ENCODE results near the gene AEBP1.

The AEBP1 gene

DNA sequence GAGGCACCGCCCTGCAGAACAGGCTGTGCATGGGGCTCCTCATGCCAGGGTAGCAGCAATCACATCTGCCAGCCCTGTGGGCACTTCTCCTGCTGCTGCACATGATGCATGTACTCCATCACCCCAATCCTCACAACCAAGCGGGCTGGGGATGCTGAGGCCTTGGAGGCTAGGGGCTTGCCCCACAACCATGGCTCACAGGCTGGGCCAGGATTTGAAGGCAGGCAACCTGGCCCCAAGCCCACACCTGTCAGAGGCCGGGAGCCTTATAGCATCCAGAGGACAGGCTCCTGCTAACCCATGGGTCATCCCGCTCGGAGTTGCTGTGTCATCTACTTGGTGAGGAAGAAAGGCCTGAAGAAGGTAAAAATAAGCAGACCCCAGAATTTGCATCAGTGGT, 24.0 kb upstream of the AEBP1 start:
- peaks cover 16% of the 10 kb centered on the region for H3K4me1 ChIP-seq (ENCODE audit: insufficient read depth, low read length)
- no peaks in the 10 kb centered on the region for H3K27me3 ChIP-seq (ENCODE audit: control insufficient read depth in 1 of 2, insufficient read depth in 2 of 2, low read length in 2 of 2)
- H3K9ac ChIP-seq (ENCODE audit: low read length), result no peak overlapping the region
- no peak overlapping the region for H3K4me3 ChIP-seq (ENCODE audit: low read depth in 1 of 2, low read length in 2 of 2)
- H3K27ac ChIP-seq (ENCODE audit: low read depth, low read length), result no peak overlapping the region
- peaks cover 46% of the 10 kb centered on the region for H3K36me3 ChIP-seq (ENCODE audit: insufficient read depth, low read length)
- H3K9me3 ChIP-seq (ENCODE audit: low read length), result no peaks in the 10 kb centered on the region

DNA sequence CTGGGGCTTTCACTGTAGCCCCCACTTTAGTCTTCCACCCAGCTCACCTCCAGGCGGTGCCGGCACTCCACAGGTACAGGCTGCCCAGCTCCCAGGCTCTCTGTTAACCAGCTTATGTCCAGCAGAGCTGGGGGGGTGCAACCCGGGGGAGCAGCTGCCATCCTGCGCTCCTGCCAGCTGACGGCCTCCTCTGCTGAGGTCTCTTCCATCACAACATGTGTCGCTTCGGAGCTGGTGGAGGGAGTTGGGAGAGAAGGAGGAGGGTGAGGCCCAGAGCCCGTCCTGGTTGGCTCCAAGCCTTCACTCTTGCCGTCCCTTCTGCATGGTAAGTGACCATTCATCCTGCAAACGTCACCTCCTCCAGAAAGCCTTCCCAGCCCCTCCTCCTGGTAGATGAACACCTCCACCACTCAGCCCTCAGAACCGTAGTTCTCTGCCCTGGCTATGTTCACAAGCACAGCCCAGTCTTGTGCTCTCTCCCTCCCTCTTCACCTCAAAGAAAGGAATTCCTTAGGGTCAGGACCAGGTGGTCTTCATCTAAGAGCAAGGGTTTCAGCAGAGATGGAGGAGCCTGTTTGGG, 23.4 kb upstream of the AEBP1 start:
- Histone ChIP-seq H3K9me3 (ENCODE audit: low read length) (no peaks in the 10 kb centered on the region), H3K36me3 (ENCODE audit: insufficient read depth, low read length) (peaks cover 44% of the 10 kb centered on the region), H3K9ac (ENCODE audit: low read length) (no peak overlapping the region), H3K4me3 (ENCODE audit: low read depth in 1 of 2, low read length in 2 of 2) (peak overlapping the region in 1 of 2 donors; percentile 73), H3K27ac (ENCODE audit: low read depth, low read length) (no peak overlapping the region), H3K27me3 (ENCODE audit: control insufficient read depth in 1 of 2, insufficient read depth in 2 of 2, low read length in 2 of 2) (no peaks in the 10 kb centered on the region), H3K4me1 (ENCODE audit: insufficient read depth, low read length) (peaks cover 16% of the 10 kb centered on the region)

DNA sequence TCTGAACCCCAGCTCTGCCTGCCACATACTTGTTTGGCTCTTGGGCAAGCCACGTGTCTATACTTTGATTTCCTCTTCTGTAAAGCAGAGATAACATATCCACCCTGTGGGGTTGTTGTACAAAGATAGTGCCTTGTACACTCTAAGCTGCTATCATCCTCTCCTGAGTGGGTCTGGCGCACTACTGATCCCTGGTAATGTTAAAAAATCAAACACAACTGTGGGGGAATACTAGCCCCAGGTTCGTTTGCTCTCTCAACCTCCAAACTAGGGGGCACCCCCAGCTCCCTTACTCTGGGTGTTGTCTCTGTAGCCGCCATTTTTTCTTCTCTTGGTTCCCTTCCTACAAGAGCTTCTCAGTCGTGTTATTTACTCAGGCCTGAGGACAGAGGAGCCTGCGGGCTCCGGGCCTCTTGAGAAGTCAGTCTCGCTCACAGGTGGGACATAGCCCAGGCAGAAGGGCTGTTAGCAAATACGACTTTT, 22.8 kb upstream of the AEBP1 start:
- Histone ChIP-seq H3K9me3 (ENCODE audit: low read length) (no peaks in the 10 kb centered on the region), H3K9ac (ENCODE audit: low read length) (no peak overlapping the region), H3K27me3 (ENCODE audit: control insufficient read depth in 1 of 2, insufficient read depth in 2 of 2, low read length in 2 of 2) (no peaks in the 10 kb centered on the region), H3K4me1 (ENCODE audit: insufficient read depth, low read length) (peaks cover 16% of the 10 kb centered on the region), H3K36me3 (ENCODE audit: insufficient read depth, low read length) (peaks cover 41% of the 10 kb centered on the region), H3K4me3 (ENCODE audit: low read depth in 1 of 2, low read length in 2 of 2) (peak overlapping the region in 1 of 2 donors; percentile 73), H3K27ac (ENCODE audit: low read depth, low read length) (no peak overlapping the region)

DNA sequence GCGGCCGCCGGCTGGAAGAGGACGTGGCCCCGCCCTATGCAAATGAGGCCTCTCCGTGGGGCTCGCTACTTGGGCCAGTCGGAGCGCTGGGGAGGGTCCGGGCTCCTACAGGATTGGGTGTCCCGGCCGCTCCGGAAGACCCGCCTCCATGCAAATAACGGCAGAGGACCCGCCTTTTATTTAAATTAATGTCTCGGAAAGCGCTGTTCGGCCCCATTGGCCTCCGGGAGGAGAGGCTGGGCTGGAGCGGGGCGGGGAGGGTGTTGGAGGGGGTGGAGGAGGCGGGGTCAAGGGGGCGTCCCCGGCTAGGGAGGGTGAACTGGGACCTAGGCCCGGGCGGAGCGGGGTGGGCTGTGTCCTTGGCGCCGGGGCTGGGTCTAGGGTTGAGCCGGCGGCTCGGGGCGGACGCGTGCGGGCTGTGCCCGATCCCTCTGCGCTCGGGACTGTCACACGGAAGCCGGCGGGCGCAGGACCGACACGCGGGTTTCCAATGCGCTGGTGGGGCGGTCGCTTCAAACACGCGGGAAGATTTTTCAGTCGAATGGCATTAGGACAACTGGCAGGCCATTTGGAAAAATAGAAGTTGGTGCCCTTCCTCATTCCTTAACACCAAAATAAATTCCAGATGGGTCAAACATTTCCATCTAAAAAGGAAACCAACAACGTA, 21.5 kb upstream of the AEBP1 start:
- H3K9me3 ChIP-seq (ENCODE audit: low read length), result no peaks in the 10 kb centered on the region
- no peaks in the 10 kb centered on the region for H3K27me3 ChIP-seq (ENCODE audit: control insufficient read depth in 1 of 2, insufficient read depth in 2 of 2, low read length in 2 of 2)
- peak overlapping the region; percentile 35 for H3K27ac ChIP-seq (ENCODE audit: low read depth, low read length)
- no peak overlapping the region for H3K9ac ChIP-seq (ENCODE audit: low read length)
- H3K4me1 ChIP-seq (ENCODE audit: insufficient read depth, low read length), result peaks cover 16% of the 10 kb centered on the region
- H3K36me3 ChIP-seq (ENCODE audit: insufficient read depth, low read length), result peaks cover 31% of the 10 kb centered on the region
- peak overlapping the region; percentile 35 to 39 for H3K4me3 ChIP-seq (ENCODE audit: low read depth in 1 of 2, low read length in 2 of 2)

DNA sequence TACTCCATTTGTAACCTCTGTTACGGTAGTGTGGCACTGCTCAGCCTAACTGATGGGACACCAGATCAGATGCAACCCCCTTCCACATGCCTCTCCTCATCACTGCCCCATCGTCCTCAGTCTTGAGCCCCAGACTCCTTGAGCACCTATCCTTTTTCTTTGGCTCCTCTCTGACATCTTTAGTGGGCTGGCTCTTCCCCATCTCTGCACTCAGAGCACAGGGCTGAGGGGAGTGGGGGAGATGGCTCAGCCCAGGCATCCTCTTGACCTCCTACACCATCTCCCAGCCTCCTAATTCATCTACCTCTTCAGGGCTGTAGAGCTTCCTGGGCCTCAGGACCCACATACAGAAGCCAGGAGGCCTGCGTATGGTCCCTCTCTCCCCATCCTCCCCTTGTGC, 20.3 kb upstream of the AEBP1 start:
- no peaks in the 10 kb centered on the region for H3K27me3 ChIP-seq (ENCODE audit: control insufficient read depth in 1 of 2, insufficient read depth in 2 of 2, low read length in 2 of 2)
- no peak overlapping the region for H3K4me3 ChIP-seq (ENCODE audit: low read depth in 1 of 2, low read length in 2 of 2)
- peaks cover 16% of the 10 kb centered on the region for H3K4me1 ChIP-seq (ENCODE audit: insufficient read depth, low read length)
- H3K36me3 ChIP-seq (ENCODE audit: insufficient read depth, low read length), result peaks cover 20% of the 10 kb centered on the region
- no peak overlapping the region for H3K9ac ChIP-seq (ENCODE audit: low read length)
- no peak overlapping the region for H3K27ac ChIP-seq (ENCODE audit: low read depth, low read length)
- H3K9me3 ChIP-seq (ENCODE audit: low read length), result no peaks in the 10 kb centered on the region

DNA sequence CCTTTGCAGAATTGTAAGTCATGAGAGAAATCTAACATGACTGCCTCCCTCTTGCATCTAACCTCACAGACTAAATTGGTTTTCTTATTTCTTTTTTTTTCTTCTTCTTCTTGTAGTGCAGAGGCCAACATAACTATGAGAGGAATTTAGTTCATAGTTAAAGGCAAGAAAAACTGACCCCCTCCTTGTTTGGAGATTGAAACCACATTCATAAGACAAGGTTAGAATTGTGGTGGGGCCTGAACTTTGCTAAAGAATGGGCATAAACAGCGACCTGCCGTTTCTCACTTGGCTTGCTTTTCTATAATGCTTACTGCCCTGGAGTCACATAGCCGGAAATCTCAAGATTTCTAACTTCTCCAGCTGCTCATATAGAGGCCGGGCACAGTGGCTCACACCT, 19.4 kb upstream of the AEBP1 start:
- Histone ChIP-seq H3K9me3 (ENCODE audit: low read length) (no peaks in the 10 kb centered on the region), H3K27ac (ENCODE audit: low read depth, low read length) (no peak overlapping the region)

DNA sequence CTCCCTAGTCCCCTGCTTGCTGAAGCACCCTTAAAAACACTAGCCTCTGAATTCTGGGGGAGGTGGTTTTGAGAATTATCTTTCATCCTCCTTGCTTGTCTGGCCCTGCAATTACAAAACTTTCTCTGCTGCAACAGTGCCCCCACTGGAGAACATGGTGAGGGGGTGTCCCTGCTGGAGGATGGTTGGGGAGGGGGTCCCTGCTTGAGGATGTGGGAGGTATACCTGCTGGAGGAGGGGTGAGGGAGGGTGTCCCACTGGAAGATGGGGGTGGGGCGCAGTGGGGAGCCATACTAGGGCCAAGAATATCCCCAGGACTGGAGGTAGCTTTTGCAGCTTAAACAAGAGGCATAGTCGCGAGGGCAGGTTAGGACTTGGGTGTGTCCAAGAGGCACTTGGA, 18.6 kb upstream of the AEBP1 start:
- no peak overlapping the region for H3K4me3 ChIP-seq (ENCODE audit: low read depth in 1 of 2, low read length in 2 of 2)
- no peaks in the 10 kb centered on the region for H3K27me3 ChIP-seq (ENCODE audit: control insufficient read depth in 1 of 2, insufficient read depth in 2 of 2, low read length in 2 of 2)
- H3K9ac ChIP-seq (ENCODE audit: low read length), result no peak overlapping the region
- no peak overlapping the region for H3K27ac ChIP-seq (ENCODE audit: low read depth, low read length)
- H3K36me3 ChIP-seq (ENCODE audit: insufficient read depth, low read length), result peaks cover 4% of the 10 kb centered on the region
- no peaks in the 10 kb centered on the region for H3K9me3 ChIP-seq (ENCODE audit: low read length)
- H3K4me1 ChIP-seq (ENCODE audit: insufficient read depth, low read length), result peaks cover 16% of the 10 kb centered on the region

More for the DNA sequence above, 19.4 kb upstream of the AEBP1 start:
- H3K9ac ChIP-seq (ENCODE audit: low read length), result no peak overlapping the region
- H3K27me3 ChIP-seq (ENCODE audit: control insufficient read depth in 1 of 2, insufficient read depth in 2 of 2, low read length in 2 of 2), result no peaks in the 10 kb centered on the region
- peaks cover 16% of the 10 kb centered on the region for H3K4me1 ChIP-seq (ENCODE audit: insufficient read depth, low read length)
- peaks cover 12% of the 10 kb centered on the region for H3K36me3 ChIP-seq (ENCODE audit: insufficient read depth, low read length)
- H3K4me3 ChIP-seq (ENCODE audit: low read depth in 1 of 2, low read length in 2 of 2), result no peak overlapping the region

DNA sequence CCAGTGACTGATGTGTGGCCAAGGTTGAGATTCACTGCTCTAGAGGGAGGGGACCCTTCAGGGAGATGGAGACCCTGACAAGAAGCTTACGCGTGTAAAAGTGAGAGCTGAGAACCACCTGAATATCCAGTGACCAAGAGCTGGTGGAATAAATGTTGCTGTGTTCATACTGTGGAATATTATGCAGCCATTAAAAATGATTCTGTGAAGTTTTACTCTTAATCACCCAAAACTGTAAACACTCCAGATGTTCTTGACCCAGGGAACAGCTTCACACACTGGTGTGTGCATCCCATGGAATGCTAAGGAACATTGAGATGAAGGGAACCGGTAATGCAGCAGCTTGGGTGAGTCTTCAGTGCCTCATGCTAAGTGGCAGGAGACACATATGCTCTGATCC, 17.5 kb upstream of the AEBP1 start:
- Histone ChIP-seq H3K9ac (ENCODE audit: low read length) (no peak overlapping the region), H3K9me3 (ENCODE audit: low read length) (no peaks in the 10 kb centered on the region), H3K36me3 (ENCODE audit: insufficient read depth, low read length) (no peaks in the 10 kb centered on the region), H3K27ac (ENCODE audit: low read depth, low read length) (no peak overlapping the region), H3K4me3 (ENCODE audit: low read depth in 1 of 2, low read length in 2 of 2) (no peak overlapping the region), H3K27me3 (ENCODE audit: control insufficient read depth in 1 of 2, insufficient read depth in 2 of 2, low read length in 2 of 2) (no peaks in the 10 kb centered on the region), H3K4me1 (ENCODE audit: insufficient read depth, low read length) (peaks cover 7% of the 10 kb centered on the region)

DNA sequence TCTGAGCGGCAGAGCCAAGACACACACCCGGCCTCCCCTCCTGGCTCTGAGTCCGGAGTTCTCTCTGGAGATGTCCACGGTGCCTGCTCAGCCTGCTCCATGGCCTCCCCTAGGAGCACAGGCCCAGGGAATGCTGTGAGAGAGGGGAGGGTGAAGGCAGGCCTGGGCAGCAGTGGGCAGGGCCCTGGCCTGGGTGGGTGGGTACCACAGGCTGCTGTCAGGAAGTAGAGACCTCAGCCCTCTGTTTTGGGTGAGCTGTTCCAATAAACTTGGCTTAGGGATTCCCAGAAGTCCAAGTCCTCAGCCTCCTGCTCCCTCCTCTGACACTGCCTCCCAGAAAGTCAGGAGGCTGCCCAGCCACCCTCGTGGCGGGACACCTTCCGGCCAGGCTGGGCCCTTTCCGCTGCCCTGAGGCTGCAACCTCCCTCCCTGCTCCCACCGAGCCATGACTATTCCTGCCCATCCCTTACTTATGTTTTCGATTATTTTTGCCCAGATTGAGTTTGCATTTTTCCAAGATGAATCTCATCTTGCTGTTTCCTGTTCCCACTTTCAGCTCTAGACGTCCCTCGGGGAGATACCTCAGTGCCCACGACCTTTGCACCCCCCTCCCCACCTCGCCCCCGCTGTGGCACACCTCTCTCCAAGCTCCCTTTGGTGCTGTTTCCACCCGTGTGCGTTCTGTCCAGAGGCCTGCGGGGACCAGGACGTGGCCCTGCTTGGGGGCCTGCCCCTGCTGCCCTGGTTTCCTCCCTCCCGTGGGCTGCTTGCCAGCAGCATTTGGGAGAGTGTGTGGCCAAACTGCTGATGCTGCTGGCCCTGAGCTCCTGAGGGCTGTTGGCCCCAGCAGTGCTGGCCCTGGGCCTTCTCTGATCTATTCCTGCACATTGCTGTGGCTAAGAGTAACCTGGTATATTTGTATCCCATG, 16.0 kb upstream of the AEBP1 start:
- Histone ChIP-seq H3K9me3 (ENCODE audit: low read length) (no peaks in the 10 kb centered on the region), H3K4me3 (ENCODE audit: low read depth in 1 of 2, low read length in 2 of 2) (no peak overlapping the region), H3K36me3 (ENCODE audit: insufficient read depth, low read length) (no peaks in the 10 kb centered on the region), H3K4me1 (ENCODE audit: insufficient read depth, low read length) (peaks cover 3% of the 10 kb centered on the region), H3K27me3 (ENCODE audit: control insufficient read depth in 1 of 2, insufficient read depth in 2 of 2, low read length in 2 of 2) (no peaks in the 10 kb centered on the region), H3K9ac (ENCODE audit: low read length) (no peak overlapping the region), H3K27ac (ENCODE audit: low read depth, low read length) (no peak overlapping the region)

DNA sequence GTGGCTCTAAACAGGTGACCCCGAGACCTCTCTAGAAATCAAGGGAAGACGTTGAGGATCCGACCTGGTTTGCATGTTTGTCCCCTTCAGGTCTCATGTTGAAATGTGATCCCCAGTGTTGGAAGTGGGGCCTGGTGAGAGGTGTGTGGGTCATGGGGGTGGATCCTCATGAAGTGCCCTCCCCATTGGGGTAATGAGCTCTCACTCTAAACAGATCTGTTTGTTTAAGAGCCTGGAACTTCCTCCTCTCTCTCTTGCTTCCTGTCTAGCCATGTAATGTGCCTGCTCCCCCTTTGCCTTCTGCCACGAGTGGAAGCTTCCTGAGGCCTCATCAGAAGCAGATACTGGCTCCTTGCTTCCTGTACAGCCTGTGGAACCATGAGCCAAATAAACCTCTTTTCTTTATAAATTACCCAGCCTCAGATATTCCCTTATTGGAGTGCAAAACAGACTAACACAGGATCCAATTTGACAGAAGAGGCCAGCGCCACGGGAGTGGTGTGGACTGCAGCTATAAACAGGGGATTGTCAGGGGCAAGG, 11.0 kb upstream of the AEBP1 start:
- Histone ChIP-seq H3K9me3 (ENCODE audit: low read length) (no peaks in the 10 kb centered on the region), H3K27ac (ENCODE audit: low read depth, low read length) (no peak overlapping the region), H3K4me3 (ENCODE audit: low read depth in 1 of 2, low read length in 2 of 2) (no peak overlapping the region), H3K4me1 (ENCODE audit: insufficient read depth, low read length) (peaks cover 6% of the 10 kb centered on the region), H3K9ac (ENCODE audit: low read length) (no peak overlapping the region), H3K27me3 (ENCODE audit: control insufficient read depth in 1 of 2, insufficient read depth in 2 of 2, low read length in 2 of 2) (no peaks in the 10 kb centered on the region), H3K36me3 (ENCODE audit: insufficient read depth, low read length) (no peaks in the 10 kb centered on the region)

DNA sequence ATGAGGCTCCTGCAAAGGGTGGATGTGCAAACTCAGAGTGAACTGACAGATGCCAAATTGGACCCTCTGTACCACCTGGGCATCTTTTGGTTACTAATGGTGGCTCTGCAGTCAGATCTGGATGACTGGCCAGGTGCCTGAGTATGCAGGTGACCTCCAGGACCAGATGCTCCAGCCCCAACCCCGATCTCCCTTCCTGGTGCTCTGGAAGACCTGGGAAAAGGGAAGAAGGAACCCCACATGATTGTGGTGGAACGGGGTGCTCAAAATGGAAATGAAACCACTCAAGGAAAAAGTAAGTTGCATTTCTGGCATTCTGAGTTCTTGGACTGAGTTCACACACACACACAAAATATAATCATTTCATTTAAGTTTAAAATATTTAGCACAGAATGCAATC, 9.8 kb upstream of the AEBP1 start:
- Histone ChIP-seq H3K4me3 (ENCODE audit: low read depth in 1 of 2, low read length in 2 of 2) (no peak overlapping the region), H3K9ac (ENCODE audit: low read length) (no peak overlapping the region), H3K27ac (ENCODE audit: low read depth, low read length) (no peak overlapping the region), H3K27me3 (ENCODE audit: control insufficient read depth in 1 of 2, insufficient read depth in 2 of 2, low read length in 2 of 2) (no peaks in the 10 kb centered on the region), H3K4me1 (ENCODE audit: insufficient read depth, low read length) (peaks cover 6% of the 10 kb centered on the region), H3K9me3 (ENCODE audit: low read length) (no peaks in the 10 kb centered on the region), H3K36me3 (ENCODE audit: insufficient read depth, low read length) (no peaks in the 10 kb centered on the region)
